ENCODE results near the gene METTL8.

METTL8 gene

GRCh38 chr2:171342067-171342413 is 91.8 kb downstream of the METTL8 start:
- Histone ChIP-seq H3F3A (ENCODE audit: insufficient read depth) (peaks cover 39% of the 10 kb centered on the region), H3K79me2 (ENCODE audit: insufficient read depth, low read length) (no peaks in the 10 kb centered on the region), H2AFZ (ENCODE audit: low read depth, low read length, severe bottlenecking) (no peak overlapping the region), H3K9ac (ENCODE audit: low read length) (no peak overlapping the region), H3K9me3 (ENCODE audit: insufficient read depth, low read length) (no peaks in the 10 kb centered on the region), H4K20me1 (ENCODE audit: low read depth, low read length) (no peaks in the 10 kb centered on the region), H3K4me2 (ENCODE audit: low read depth, low read length, poor library complexity, severe bottlenecking) (peak overlapping the region; percentile 14), H3K36me3 (ENCODE audit: low read length) (no peaks in the 10 kb centered on the region), H3K27ac (ENCODE audit: low read depth, low read length) (peak overlapping the region; percentile 32), H3K9me2 (replicated peaks; ENCODE audit: insufficient read depth, low read length) (no peaks in the 10 kb centered on the region), H3K4me3 (ENCODE audit: insufficient read depth, low read length, poor library complexity, severe bottlenecking) (no peak overlapping the region), H3K27me3 (ENCODE audit: low read length) (no peaks in the 10 kb centered on the region)
- TF ChIP-seq, protein P1, sequence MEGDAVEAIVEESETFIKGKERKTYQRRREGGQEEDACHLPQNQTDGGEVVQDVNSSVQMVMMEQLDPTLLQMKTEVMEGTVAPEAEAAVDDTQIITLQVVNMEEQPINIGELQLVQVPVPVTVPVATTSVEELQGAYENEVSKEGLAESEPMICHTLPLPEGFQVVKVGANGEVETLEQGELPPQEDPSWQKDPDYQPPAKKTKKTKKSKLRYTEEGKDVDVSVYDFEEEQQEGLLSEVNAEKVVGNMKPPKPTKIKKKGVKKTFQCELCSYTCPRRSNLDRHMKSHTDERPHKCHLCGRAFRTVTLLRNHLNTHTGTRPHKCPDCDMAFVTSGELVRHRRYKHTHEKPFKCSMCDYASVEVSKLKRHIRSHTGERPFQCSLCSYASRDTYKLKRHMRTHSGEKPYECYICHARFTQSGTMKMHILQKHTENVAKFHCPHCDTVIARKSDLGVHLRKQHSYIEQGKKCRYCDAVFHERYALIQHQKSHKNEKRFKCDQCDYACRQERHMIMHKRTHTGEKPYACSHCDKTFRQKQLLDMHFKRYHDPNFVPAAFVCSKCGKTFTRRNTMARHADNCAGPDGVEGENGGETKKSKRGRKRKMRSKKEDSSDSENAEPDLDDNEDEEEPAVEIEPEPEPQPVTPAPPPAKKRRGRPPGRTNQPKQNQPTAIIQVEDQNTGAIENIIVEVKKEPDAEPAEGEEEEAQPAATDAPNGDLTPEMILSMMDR (IDR thresholded peaks at IDR 0.05; ENCODE audit: insufficient read depth, low read length, poor library complexity, severe bottlenecking) = no peak
- TF ChIP-seq EZH2phosphoT487 (conservative IDR thresholded peaks at IDR 0.05; ENCODE audit: low read length) = no peak

DNA sequence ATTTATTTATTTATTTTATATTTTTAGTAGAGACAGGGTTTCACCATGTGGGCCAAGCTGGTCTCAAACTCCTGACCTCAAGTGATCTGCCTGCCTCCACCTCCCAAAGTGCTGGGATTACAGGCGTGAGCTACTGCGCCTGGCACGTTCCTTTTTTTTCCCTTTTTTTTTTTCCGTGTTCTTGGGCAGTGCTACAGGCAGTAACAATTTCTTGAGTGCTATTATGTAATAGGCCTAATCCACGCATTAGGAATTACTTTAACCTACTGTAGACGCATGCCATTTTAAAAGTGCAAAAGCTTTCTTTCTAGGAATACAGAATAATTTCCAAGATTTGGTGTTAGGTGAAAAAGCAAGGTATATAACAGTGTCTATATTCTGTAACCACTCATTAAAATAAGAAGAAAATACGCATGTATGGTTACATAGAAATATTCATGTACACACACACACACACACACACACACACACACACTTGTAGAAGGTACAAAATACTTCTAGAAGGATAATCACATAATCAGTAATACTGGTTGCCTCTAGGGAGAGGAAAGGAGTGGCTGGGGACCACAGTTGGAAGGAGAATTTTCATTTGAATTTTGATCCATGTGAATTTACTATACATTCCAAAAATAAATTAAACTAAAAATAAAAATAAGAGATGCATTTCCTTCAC is 92.3 kb downstream of the METTL8 start:
- Histone ChIP-seq H3F3A (ENCODE audit: insufficient read depth) (peaks cover 41% of the 10 kb centered on the region), H3K9ac (ENCODE audit: low read length) (no peak overlapping the region), H3K9me3 (ENCODE audit: insufficient read depth, low read length) (no peaks in the 10 kb centered on the region), H3K4me2 (ENCODE audit: low read depth, low read length, poor library complexity, severe bottlenecking) (peak overlapping the region; percentile 14), H2AFZ (ENCODE audit: low read depth, low read length, severe bottlenecking) (no peak overlapping the region), H3K27ac (ENCODE audit: low read depth, low read length) (peak overlapping the region; percentile 32; the same call in 1 of the 2 replicates), H4K20me1 (ENCODE audit: low read depth, low read length) (no peaks in the 10 kb centered on the region), H3K4me3 (ENCODE audit: insufficient read depth, low read length, poor library complexity, severe bottlenecking) (no peak overlapping the region), H3K36me3 (ENCODE audit: low read length) (no peaks in the 10 kb centered on the region), H3K27me3 (ENCODE audit: low read length) (no peaks in the 10 kb centered on the region), H3K79me2 (ENCODE audit: insufficient read depth, low read length) (no peaks in the 10 kb centered on the region), H3K9me2 (replicated peaks; ENCODE audit: insufficient read depth, low read length) (no peaks in the 10 kb centered on the region)
- TF ChIP-seq, protein P1 (IDR thresholded peaks at IDR 0.05; ENCODE audit: insufficient read depth, low read length, poor library complexity, severe bottlenecking) = no peak
- no peak for TF ChIP-seq EZH2phosphoT487 (conservative IDR thresholded peaks at IDR 0.05; ENCODE audit: low read length)

DNA sequence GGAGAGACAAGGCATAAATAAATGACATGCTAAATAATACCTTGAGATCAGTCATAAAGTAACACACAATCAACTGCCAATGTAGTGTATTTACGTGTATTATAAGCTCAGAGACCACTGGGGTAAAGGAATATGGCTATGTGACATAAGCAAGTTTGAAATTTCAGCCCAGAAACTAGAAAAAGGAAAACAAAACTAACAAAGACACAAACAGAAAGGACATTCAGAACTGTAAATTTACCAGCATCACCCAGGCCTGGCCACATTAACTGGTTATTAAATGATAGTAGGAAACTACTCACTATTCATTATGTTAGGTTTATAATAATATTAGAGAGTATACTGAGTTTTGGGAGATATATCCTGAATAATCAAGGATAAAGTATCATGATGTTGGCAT is 98.8 kb downstream of the METTL8 start:
- TF ChIP-seq, protein P1 (IDR thresholded peaks at IDR 0.05; ENCODE audit: insufficient read depth, low read length, poor library complexity, severe bottlenecking) = no peak
- TF ChIP-seq EZH2phosphoT487 (conservative IDR thresholded peaks at IDR 0.05; ENCODE audit: low read length) = no peak
- Histone ChIP-seq H3K9me2 (replicated peaks; ENCODE audit: insufficient read depth, low read length) (no peaks in the 10 kb centered on the region), H3K27me3 (ENCODE audit: low read length) (no peaks in the 10 kb centered on the region), H3K9ac (ENCODE audit: low read length) (peak overlapping the region; percentile 16; the same call in 1 of the 2 replicates), H2AFZ (ENCODE audit: low read depth, low read length, severe bottlenecking) (no peak overlapping the region), H3F3A (ENCODE audit: insufficient read depth) (peaks cover 41% of the 10 kb centered on the region), H3K9me3 (ENCODE audit: insufficient read depth, low read length) (no peaks in the 10 kb centered on the region), H3K79me2 (ENCODE audit: insufficient read depth, low read length) (no peaks in the 10 kb centered on the region), H4K20me1 (ENCODE audit: low read depth, low read length) (no peaks in the 10 kb centered on the region), H3K4me3 (ENCODE audit: insufficient read depth, low read length, poor library complexity, severe bottlenecking) (no peak overlapping the region), H3K27ac (ENCODE audit: low read depth, low read length) (peak overlapping the region; percentile 55), H3K4me2 (ENCODE audit: low read depth, low read length, poor library complexity, severe bottlenecking) (peak overlapping the region; percentile 40), H3K36me3 (ENCODE audit: low read length) (no peaks in the 10 kb centered on the region)
